Testis (tissue), 2 donors: ENCODE results near the gene MYO3A.

Source experiments
- CTCF ChIP-seq, 3 experiments: fragments of 450-650 bp in 2 of 3; fragments of 200-600 bp in 1 of 3; sonication (generic) in 1 of 3; IDR thresholded peaks; one replicate each; pipeline ENCODE4 v1.5.1; 2016 to 2019; ENCODE audit warnings: antibody characterized with exemption in 3 of 3, mild to moderate bottlenecking in 2 of 3, moderate library complexity in 1 of 3
- POLR2A ChIP-seq: fragments of 450-650 bp; IDR thresholded peaks from one replicate; pipeline ENCODE4 v1.6.1; 2017; ENCODE audit warnings: antibody characterized with exemption, mild to moderate bottlenecking, moderate library complexity

GRCh38 chr10:26138613-26139012, 204.6 kb downstream of the MYO3A start:
- TF ChIP-seq CTCF (IDR thresholded peaks at IDR 0.05) (no peak), POLR2A (no peak)
